Stimulated activated naive B cell treated with anti-CD40 and anti-IgM and Interleukin-4, amounts not matched to agents 10 μg/mL and 1 μg/mL and 100 μg/mL, for 72 hours (primary cell): ENCODE results near the gene FANCI.

ENCODE experiments used
- ATAC-seq, 2 donors: fragments of 150-1000 bp; cut with Tn5 transposase; replicated peaks; 2 replicates each; pipeline ENCODE4 v1.10.0; 2021; ENCODE audit warnings: moderate library complexity in 1 of 2
- DNase-seq: peaks from one replicate; pipeline ENCODE4 v3.0.0; 2021
- H3K27ac Mint-ChIP-seq: one replicate; pipeline ENCODE4 v1.8.0; 2022; ENCODE audit warnings: mild to moderate bottlenecking, mixed read lengths
- H3K27me3 Mint-ChIP-seq, 2 donors: one replicate each; pipeline ENCODE4 v1.8.0; 2022; ENCODE audit warnings: mixed read lengths in 2 of 2
- H3K36me3 Mint-ChIP-seq, 2 donors: one replicate each; pipeline ENCODE4 v1.8.0; 2022; ENCODE audit warnings: mixed read lengths in 2 of 2, mild to moderate bottlenecking in 1 of 2
- H3K4me1 Mint-ChIP-seq, 2 donors: one replicate each; pipeline ENCODE4 v1.8.0; 2022; ENCODE audit warnings: mixed read lengths in 2 of 2, mild to moderate bottlenecking in 1 of 2
- H3K4me3 Mint-ChIP-seq, 2 donors: one replicate each; pipeline ENCODE4 v1.8.0; 2022; ENCODE audit warnings: mild to moderate bottlenecking in 2 of 2, mixed read lengths in 2 of 2, moderate library complexity in 1 of 2
- H3K9me3 Mint-ChIP-seq, 2 donors: one replicate each; pipeline ENCODE4 v1.8.0; 2022; ENCODE audit warnings: mixed read lengths in 2 of 2, mild to moderate bottlenecking in 1 of 2

The FANCI gene

DNA sequence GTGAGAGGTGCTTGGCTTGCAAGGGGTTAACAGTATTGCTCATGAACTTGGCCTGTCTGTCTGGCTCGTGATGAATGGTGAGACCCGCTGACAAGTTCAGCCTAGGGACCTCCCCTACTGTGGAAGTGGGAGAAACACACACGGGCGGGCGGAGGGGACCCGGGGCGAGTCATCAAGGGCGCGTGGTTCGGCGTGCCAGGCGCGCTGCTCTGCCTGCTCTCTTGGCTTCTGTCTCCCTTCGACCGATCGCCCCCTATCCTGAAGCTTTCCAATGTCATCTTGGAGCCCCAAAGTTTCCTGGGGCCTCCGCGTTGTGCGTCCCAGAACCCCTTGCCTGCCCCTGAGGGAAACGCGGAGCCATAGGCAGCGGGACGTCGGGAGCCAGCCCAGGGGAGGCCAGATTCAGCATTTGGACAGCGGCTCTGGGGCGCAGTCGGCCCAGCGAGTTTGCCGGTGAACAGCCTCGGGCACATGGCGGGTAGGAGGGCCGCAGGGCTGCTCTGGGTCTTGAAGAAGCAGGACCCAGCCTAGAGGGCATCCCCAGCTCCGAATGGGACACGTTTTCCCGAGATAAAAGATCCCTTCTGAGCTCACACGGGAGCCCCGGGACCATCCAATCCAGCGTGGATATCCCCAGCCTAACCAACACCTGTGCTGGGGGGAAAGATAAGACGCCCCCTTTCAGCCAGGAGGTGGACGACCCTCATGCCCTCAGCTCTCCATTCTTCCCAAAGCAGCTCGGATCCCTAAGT lies 117.8 kb downstream of the FANCI start:
- peaks cover 86 to 93% of the 10 kb centered on the region in 2 donors for H3K27me3 Mint-ChIP-seq
- DNase-seq (no peak), ATAC-seq (no peak)
- peak overlapping the region; percentile 21 for H3K27ac Mint-ChIP-seq
- H3K4me1 Mint-ChIP-seq = peaks cover 24 to 48% of the 10 kb centered on the region in 2 donors
- H3K36me3 Mint-ChIP-seq = no peaks in the 10 kb centered on the region
- no peaks in the 10 kb centered on the region for H3K9me3 Mint-ChIP-seq
- H3K4me3 Mint-ChIP-seq = peak overlapping the region in 1 of 2 donors; percentile 57

GRCh38 chr15:89362203-89363101 lies 118.7 kb downstream of the FANCI start:
- Mint-ChIP-seq H3K9me3 (peaks cover 0 to 2% of the 10 kb centered on the region in 2 donors), H3K36me3 (no peaks in the 10 kb centered on the region), H3K4me3 (no peak overlapping the region), H3K4me1 (peaks cover 29 to 56% of the 10 kb centered on the region in 2 donors), H3K27me3 (peaks cover 86 to 93% of the 10 kb centered on the region in 2 donors), H3K27ac (no peak overlapping the region)
- ATAC-seq (no peak), DNase-seq (no peak)

GRCh38 chr15:89363133-89363532 lies 119.4 kb downstream of the FANCI start:
- Mint-ChIP-seq H3K4me1 (peaks cover 29 to 59% of the 10 kb centered on the region in 2 donors), H3K27me3 (peaks cover 83 to 95% of the 10 kb centered on the region in 2 donors), H3K4me3 (peak overlapping the region in 1 of 2 donors; percentile 4), H3K27ac (no peak overlapping the region), H3K36me3 (no peaks in the 10 kb centered on the region), H3K9me3 (peaks cover 0 to 2% of the 10 kb centered on the region in 2 donors)
- ATAC-seq (no peak), DNase-seq (no peak)

DNA sequence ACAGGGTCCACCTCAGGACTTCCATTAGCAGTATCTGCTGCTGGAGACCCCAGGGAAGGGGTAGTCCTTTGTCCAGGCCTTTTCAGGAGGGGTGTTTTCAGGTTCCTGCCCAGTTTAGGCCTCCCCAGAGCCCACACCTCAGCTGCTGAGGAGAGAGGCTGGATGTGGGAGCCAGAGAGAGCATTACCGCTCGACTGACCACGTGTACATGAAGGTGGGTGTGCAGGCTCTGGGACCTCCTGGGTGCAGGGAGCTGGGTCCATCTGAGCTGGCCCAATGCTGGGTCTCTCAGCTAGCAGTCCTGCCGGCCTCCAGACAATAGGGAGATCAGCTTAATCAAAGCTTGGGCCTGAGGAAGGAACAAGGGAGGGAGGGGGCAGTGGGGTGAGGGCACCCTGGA lies 120.0 kb downstream of the FANCI start:
- ATAC-seq (no peak), DNase-seq (no peak)
- Mint-ChIP-seq H3K4me1 (peaks cover 29 to 55% of the 10 kb centered on the region in 2 donors), H3K36me3 (no peaks in the 10 kb centered on the region), H3K27ac (no peak overlapping the region), H3K27me3 (peaks cover 79 to 93% of the 10 kb centered on the region in 2 donors), H3K9me3 (peaks cover 0 to 2% of the 10 kb centered on the region in 2 donors), H3K4me3 (no peak overlapping the region)

GRCh38 chr15:89364341-89364740 lies 120.6 kb downstream of the FANCI start:
- ATAC-seq (no peak), DNase-seq (no peak)
- Mint-ChIP-seq H3K27ac (no peak overlapping the region), H3K4me3 (no peak overlapping the region), H3K9me3 (peaks cover 0 to 2% of the 10 kb centered on the region in 2 donors), H3K27me3 (peaks cover 84 to 94% of the 10 kb centered on the region in 2 donors), H3K4me1 (peaks cover 27 to 57% of the 10 kb centered on the region in 2 donors), H3K36me3 (no peaks in the 10 kb centered on the region)

DNA sequence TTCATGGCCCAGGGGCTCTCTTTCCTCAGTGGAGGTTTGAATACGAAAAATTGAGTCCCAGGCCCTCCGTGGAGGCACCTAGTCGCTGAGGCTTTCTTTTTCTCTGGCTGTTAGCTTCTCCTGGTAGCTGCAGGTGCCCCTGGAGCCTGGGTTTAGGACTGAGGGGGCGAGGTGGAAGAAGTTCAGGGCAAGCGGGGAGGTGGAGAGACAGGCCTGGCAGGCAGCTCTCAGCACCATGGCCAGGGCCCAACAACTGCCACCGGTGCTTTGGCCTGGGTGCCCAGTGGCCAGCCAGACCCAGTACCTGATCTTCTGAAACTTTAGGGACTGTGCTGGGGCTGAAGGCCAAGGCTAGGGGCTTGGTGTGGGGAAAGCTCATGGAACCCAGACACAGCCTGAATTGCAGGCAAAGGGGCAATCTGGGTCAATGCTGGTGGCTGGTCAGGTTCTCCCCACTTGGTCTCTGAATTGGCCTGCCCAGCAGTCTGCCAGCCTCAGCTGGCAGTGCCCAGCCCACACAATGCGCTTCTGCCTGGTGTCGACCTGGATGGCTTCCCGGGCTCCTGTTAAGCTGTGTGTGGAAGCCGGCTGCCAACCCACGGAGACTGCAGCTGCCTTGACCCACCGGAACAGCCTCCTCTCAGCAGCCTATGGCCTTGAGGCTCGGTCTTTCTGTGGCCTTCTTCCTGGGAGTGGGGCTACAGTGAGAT lies 121.1 kb downstream of the FANCI start:
- no peaks in the 10 kb centered on the region for H3K36me3 Mint-ChIP-seq
- no peak overlapping the region for H3K27ac Mint-ChIP-seq
- DNase-seq = no peak
- no peak for ATAC-seq
- H3K9me3 Mint-ChIP-seq = peaks cover 0 to 2% of the 10 kb centered on the region in 2 donors
- H3K4me1 Mint-ChIP-seq = peaks cover 24 to 52% of the 10 kb centered on the region in 2 donors
- peaks cover 82 to 90% of the 10 kb centered on the region in 2 donors for H3K27me3 Mint-ChIP-seq
- H3K4me3 Mint-ChIP-seq = no peak overlapping the region

GRCh38 chr15:89365462-89366065 lies 121.8 kb downstream of the FANCI start:
- Mint-ChIP-seq H3K27me3 (peaks cover 82 to 90% of the 10 kb centered on the region in 2 donors), H3K36me3 (no peaks in the 10 kb centered on the region), H3K9me3 (peaks cover 0 to 2% of the 10 kb centered on the region in 2 donors), H3K27ac (no peak overlapping the region), H3K4me3 (no peak overlapping the region), H3K4me1 (peaks cover 25 to 45% of the 10 kb centered on the region in 2 donors)
- ATAC-seq (no peak), DNase-seq (no peak)
